Ishikawa (cell line): ENCODE measurements around the gene BGLAP.

Source experiments
- CEBPB ChIP-seq: IDR thresholded peaks from 2 replicates; pipeline ENCODE4 v1.6.1; 2012
- EGR1 ChIP-seq: IDR thresholded peaks from 2 replicates; pipeline ENCODE4 v1.6.1; 2012
- EP300 ChIP-seq: IDR thresholded peaks from 2 replicates; pipeline ENCODE4 v1.6.1; 2012; ENCODE audit warnings: borderline replicate concordance
- MAX ChIP-seq: IDR thresholded peaks from 2 replicates; pipeline ENCODE4 v1.6.1; 2012
- RAD21 ChIP-seq: IDR thresholded peaks from 2 replicates; pipeline ENCODE4 v1.6.1; 2012; ENCODE audit warnings: low read depth
- REST ChIP-seq: IDR thresholded peaks from 2 replicates; pipeline ENCODE4 v1.6.1; 2012; ENCODE audit warnings: low read depth, mild to moderate bottlenecking
- TAF1 ChIP-seq: IDR thresholded peaks from 2 replicates; pipeline ENCODE4 v1.6.1; 2012; ENCODE audit warnings: low read depth, mild to moderate bottlenecking
- TCF12 ChIP-seq: IDR thresholded peaks from 2 replicates; pipeline ENCODE4 v1.6.1; 2012; ENCODE audit warnings: low read depth
- TEAD4 ChIP-seq: IDR thresholded peaks from 2 replicates; pipeline ENCODE4 v1.6.1; 2012
- USF1 ChIP-seq: IDR thresholded peaks from 2 replicates; pipeline ENCODE4 v1.6.1; 2012

- TF ChIP-seq TCF12: no peak
- TF ChIP-seq REST: no peak
- no peak for TF ChIP-seq EGR1
- no peak for TF ChIP-seq CEBPB
- no peak for TF ChIP-seq USF1
- TF ChIP-seq MAX: no peak
- TF ChIP-seq RAD21: no peak
- no peak for TF ChIP-seq TAF1
- no peak for TF ChIP-seq EP300
- no peak for TF ChIP-seq TEAD4
These were observed 43.5 kb downstream of the BGLAP start for GRCh38 chr1:156285437-156285836.
